Activated CD4-positive, alpha-beta T cell treated with anti-CD3 and anti-CD28 coated beads, Interleukin-2, amount 10 ng/mL, durations not matched to agents 7 days and 5 days (primary cell): ENCODE data around the gene RHBDL1. TPM values are rescaled to one million over a fixed set of nuclear protein-coding genes. Genes with fewer than 3 reads are reported as not detected.

ENCODE experiments used
- CTCF ChIA-PET: fragments of 350-600 bp; sonication (Branson Sonifier 250); formaldehyde crosslinking; loops from one replicate; lab custom pipeline; 2021; ENCODE audit warnings: antibody characterized with exemption; lab: Charles Lee
- POLR2A ChIA-PET: fragments of 350-600 bp; sonication (Branson Sonifier 250); formaldehyde crosslinking; loops from one replicate; lab custom pipeline; 2021; ENCODE audit warnings: antibody characterized with exemption; lab: Charles Lee
- DNase-seq: peaks from one replicate; pipeline ENCODE4 v3.0.0-alpha.2; 2020
- H3K27ac Mint-ChIP-seq: one replicate; pipeline ENCODE4 v1.8.0; 2021; ENCODE audit warnings: mild to moderate bottlenecking, moderate library complexity, mixed read lengths
- H3K27me3 Mint-ChIP-seq: one replicate; pipeline ENCODE4 v1.8.0; 2021; ENCODE audit warnings: mixed read lengths
- H3K36me3 Mint-ChIP-seq: one replicate; pipeline ENCODE4 v1.8.0; 2021; ENCODE audit warnings: low read depth, mixed read lengths
- H3K4me1 Mint-ChIP-seq: one replicate; pipeline ENCODE4 v1.8.0; 2021; ENCODE audit warnings: mixed read lengths
- H3K4me3 Mint-ChIP-seq: one replicate; pipeline ENCODE4 v1.8.0; 2021; ENCODE audit warnings: mild to moderate bottlenecking, moderate library complexity, mixed read lengths
- H3K9me3 Mint-ChIP-seq: one replicate; pipeline ENCODE4 v1.8.0; 2021; ENCODE audit warnings: mixed read lengths
- total RNA-seq, 2 experiments: library from RNA; stranded (reverse); gene quantifications; one replicate each; pipeline ENCODE4 v1.2.3, GENCODE V29; 2021

RHBDL1 gene
- total RNA-seq, 2 experiments from 2014 or later, result 1.5 to 1.7 TPM

DNA sequence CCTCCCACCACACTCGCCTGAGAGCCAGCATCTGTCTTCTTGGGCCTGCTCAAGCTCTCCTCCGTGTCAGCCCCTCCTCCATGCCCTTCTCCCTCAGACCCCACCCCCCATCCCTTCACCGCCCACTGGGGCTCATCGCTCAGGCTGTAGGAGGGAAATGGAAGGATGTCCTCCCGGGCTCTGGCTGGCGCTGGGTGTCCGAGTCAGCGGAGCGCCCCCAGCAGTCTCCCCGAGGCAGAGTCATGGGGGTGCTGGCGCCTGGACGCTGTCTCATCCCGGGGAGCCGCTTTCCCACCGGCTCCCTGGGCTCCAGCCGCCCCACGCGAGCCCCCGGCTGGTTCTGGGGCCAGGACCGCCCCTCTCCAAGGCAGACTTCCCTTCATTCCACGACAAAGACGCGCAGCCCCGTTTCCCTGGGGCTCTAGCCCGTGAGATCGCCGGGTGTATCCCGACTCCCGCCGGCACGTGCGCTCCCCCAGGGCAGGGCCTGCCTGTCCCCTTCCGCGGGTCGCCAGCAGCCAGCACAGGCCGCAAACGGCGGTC is 45.0 kb downstream of the RHBDL1 start:
- Mint-ChIP-seq H3K27me3 (peaks cover 10% of the 10 kb centered on the region), H3K4me3 (peak overlapping the region; percentile 68), H3K4me1 (peaks cover 14% of the 10 kb centered on the region), H3K9me3 (no peaks in the 10 kb centered on the region), H3K27ac (peak overlapping the region; percentile 76), H3K36me3 (no peaks in the 10 kb centered on the region)
- ChIA-PET CTCF (interaction anchor here (0.6 to 2.2 kb wide), 7 partner anchors 8 to 896 kb away, joined by 3 to 9 read pairs (median 5); partner anchors contain the start of genes CHTF18, CIAO3 and RPUSD1), POLR2A (interaction anchor here (1.0 kb wide), 1 partner anchor 84 kb away, joined by 3 read pairs; the partner anchor contains the start of gene METTL26)
- DNase-seq, result peak; percentile 39

DNA sequence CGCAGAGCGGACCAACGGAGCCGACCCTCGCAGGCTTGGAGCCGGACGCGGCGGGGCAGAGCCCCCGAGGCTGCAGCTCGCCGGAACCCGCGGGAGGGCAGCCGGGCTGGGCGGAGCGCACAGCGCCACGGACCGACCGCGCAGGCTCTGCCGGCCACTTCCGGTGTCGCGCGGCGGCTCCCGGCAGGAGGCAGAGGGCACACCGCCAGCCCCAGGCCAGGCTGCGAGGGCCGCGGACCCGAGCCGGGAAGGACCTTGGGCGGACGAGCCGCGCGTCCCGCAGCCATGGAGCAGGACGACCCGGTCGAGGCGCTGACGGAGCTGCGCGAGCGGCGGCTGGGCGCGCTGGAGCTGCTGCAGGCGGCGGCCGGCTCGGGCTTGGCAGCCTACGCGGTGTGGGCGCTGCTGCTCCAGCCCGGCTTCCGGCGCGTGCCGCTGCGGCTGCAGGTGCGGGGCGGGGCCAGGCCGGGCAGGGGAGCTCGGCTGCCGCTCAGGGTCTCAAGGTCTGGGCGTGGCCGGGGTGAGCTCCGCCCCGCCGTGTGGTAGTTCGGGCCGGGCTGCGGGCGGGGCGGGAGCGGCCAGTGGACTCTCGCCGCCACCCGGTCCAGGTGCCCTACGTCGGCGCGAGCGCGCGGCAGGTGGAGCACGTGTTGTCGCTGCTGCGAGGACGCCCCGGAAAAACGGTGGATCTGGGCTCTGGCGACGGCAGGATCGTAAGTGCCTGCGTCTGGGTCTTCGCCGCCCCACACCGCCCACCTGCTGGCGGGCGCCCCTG is 45.7 kb downstream of the RHBDL1 start, which contains the start of gene ANTKMT:
Gene ANTKMT (plus strand): TSS at position 157 of the 775 bp plus-strand sequence. CDS start 129 bp downstream, at position 286.
- peaks cover 6% of the 10 kb centered on the region for H3K27me3 Mint-ChIP-seq
- peaks cover 14% of the 10 kb centered on the region for H3K4me1 Mint-ChIP-seq
- H3K9me3 Mint-ChIP-seq, result no peaks in the 10 kb centered on the region
- H3K36me3 Mint-ChIP-seq, result no peaks in the 10 kb centered on the region
- peak within 1 kb of the TSS; percentile 68 for H3K4me3 Mint-ChIP-seq
- DNase-seq, result peak; percentile 68
- H3K27ac Mint-ChIP-seq, result peak within 1 kb of the TSS; percentile 76
- CTCF ChIA-PET, result interaction anchor here (0.6 to 2.2 kb wide), 7 partner anchors 9 to 895 kb away, joined by 3 to 9 read pairs (median 4); partner anchors contain the start of genes CHTF18, CIAO3 and RPUSD1
- POLR2A ChIA-PET, result interaction anchor here (0.8 to 1.1 kb wide), 3 partner anchors 26 to 85 kb away, joined by 3 to 4 read pairs (median 3); partner anchors contain the start of gene METTL26

DNA sequence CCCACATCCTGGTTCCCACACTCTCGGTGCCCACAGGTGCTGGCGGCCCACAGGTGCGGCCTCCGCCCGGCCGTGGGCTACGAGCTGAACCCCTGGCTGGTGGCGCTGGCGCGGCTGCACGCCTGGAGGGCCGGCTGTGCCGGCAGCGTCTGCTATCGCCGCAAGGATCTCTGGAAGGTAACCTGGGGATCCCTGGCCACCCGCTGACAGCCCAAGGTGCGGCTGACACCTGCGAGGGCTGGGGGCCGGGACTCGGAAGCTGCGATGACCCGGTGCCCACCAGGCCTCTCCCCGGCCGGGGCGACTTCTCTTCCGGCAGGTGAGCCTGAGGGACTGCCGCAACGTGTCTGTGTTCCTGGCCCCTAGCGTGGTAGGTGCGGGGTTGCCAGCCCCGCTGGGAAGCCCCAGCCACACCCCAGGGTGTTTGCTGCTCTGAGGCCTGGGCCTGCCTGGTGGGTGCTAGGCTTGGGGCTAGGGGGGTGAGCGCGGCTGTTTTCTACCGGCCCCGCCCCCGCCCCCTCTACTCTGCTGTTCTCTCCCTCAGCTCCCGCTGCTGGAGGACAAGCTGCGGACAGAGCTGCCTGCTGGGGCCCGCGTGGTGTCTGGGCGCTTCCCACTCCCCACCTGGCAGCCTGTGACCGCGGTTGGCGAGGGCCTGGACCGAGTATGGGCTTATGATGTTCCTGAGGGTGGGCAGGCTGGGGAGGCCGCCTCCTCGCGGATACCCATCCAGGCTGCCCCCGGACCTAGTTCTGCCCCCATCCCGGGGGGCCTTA is 46.5 kb downstream of the RHBDL1 start:
- Mint-ChIP-seq H3K4me3 (peak overlapping the region; percentile 32), H3K4me1 (peaks cover 12% of the 10 kb centered on the region), H3K27me3 (peaks cover 2% of the 10 kb centered on the region), H3K36me3 (no peaks in the 10 kb centered on the region), H3K27ac (no peak overlapping the region), H3K9me3 (no peaks in the 10 kb centered on the region)
- DNase-seq, result no peak
- ChIA-PET CTCF (interaction anchor here (0.7 to 2.2 kb wide), 8 partner anchors 8 to 66 kb away, joined by 3 to 9 read pairs (median 4); partner anchors contain the start of genes CHTF18, CIAO3 and RPUSD1), POLR2A (interaction anchor here (0.5 to 1.1 kb wide), 3 partner anchors 27 to 1328 kb away, joined by 3 to 6 read pairs (median 4); no protein-coding TSS in a partner anchor)

DNA sequence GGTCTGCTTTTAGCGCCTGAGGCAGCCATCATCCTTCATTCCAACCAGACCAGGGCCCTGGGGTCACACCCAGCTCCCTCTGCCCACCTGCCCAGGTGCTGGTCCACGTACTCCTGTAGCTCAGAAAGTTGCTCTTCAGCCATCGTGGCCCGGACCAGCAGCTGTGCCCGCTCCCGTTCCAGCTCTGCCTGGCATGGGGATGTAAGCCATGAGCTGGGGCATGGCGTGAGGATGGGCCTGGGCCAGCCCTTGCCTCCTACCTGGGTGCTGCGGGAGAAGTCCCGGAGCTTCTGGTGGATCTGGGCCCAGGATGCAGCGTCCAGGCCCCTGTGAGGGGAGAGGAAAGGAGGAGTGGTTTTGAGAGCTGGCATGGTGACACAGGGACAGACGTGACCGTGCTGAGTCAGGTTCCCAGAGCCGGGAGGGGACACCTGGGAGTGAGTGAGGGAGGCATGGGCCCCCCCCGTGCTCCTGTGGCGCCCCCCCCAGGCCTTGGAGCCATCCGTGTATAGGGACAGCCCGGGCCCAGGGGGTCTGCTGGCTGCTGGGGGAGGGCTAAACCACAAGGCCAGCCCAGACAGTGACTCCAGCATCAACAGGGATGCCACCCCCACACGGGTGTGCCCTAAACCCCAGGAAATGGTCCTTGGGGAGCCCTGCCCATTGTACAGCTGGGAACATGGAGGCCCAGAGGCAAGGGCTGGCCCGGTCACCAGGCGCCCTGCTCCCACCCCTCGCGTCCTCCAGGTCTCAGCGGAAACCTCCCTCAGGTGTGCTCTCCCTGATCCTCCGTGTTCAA is 47.6 kb downstream of the RHBDL1 start:
- no peak for DNase-seq
- POLR2A ChIA-PET, result no interaction called here
- H3K4me3 Mint-ChIP-seq, result no peak overlapping the region
- H3K27me3 Mint-ChIP-seq, result peaks cover 2% of the 10 kb centered on the region
- no peaks in the 10 kb centered on the region for H3K9me3 Mint-ChIP-seq
- peaks cover 12% of the 10 kb centered on the region for H3K4me1 Mint-ChIP-seq
- H3K36me3 Mint-ChIP-seq, result no peaks in the 10 kb centered on the region
- CTCF ChIA-PET, result interaction anchor here (0.7 to 2.1 kb wide), 3 partner anchors 9 to 28 kb away, joined by 3 to 8 read pairs (median 4); partner anchors contain the start of gene CIAO3
- peak overlapping the region; percentile 19 for H3K27ac Mint-ChIP-seq

DNA sequence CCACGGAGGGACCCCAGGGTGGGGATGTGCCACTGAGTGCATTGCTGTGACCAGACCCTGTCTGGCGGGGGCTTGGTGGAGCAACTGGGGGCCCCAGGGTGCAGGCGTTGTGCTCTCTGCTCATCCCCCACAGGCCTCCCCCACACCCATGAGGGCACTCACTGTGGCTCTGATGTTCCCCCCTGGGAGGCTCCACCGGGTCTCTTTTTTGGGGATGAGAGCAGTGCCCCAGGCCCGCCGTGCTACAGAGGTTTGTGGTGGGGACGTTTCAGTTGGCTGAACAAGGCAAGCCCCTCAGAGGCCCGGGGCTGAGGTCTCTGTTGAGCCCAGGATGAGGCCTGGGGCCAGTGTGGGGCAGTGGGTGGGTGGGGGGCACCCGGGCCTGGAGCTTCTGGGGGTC is 48.2 kb downstream of the RHBDL1 start:
- no peaks in the 10 kb centered on the region for H3K9me3 Mint-ChIP-seq
- POLR2A ChIA-PET, result no interaction called here
- CTCF ChIA-PET, result interaction anchor here (0.5 to 2.1 kb wide), 5 partner anchors 12 to 27 kb away, joined by 3 to 8 read pairs (median 4); partner anchors contain the start of gene CIAO3
- peaks cover 12% of the 10 kb centered on the region for H3K4me1 Mint-ChIP-seq
- no peak overlapping the region for H3K27ac Mint-ChIP-seq
- no peak for DNase-seq
- no peaks in the 10 kb centered on the region for H3K36me3 Mint-ChIP-seq
- no peak overlapping the region for H3K4me3 Mint-ChIP-seq
- peaks cover 1% of the 10 kb centered on the region for H3K27me3 Mint-ChIP-seq

DNA sequence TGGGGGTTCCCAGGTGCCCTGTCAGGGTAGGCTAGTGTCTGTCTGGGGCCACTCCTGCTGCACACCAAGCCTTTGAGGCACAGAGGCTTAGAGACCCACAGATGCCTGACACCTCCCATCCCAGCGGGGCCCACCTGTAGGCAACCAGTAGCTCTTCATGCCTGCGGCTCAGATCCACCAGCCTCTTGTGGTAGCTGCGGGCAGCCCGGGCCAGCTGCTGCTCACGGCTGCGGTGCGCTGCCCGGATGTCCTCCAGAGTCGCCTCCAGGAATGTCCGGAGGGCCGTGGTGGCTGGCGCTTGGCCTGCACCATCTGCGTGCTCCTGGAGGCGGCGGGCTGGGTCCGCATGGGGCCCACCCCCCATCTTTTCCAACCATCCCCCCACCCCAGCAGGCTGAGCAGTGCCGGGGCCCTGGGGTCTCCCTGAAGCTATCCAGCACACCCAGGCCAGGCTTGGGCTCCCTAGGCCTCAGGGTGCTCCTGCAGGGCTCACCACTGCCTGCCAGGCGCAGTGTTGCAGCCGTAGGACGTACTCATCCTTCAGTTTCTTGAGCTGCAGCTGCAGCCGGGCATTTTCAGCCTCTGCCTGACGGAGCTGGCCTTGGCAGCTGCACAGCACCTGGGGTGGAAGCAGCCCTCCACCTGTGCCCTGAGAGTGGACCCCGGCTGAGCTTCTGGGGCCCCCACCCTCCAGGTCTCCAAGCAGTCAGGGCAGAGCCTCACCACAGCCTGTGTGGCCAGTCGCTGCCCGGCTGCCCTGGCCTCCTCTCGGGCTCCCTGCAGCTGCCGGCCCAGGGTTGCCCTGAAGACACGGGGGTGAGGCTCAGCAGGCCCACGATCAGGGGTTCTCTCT is 48.9 kb downstream of the RHBDL1 start:
- Mint-ChIP-seq H3K27ac (no peak overlapping the region), H3K9me3 (no peaks in the 10 kb centered on the region), H3K27me3 (no peaks in the 10 kb centered on the region), H3K4me1 (peaks cover 12% of the 10 kb centered on the region), H3K4me3 (no peak overlapping the region), H3K36me3 (no peaks in the 10 kb centered on the region)
- CTCF ChIA-PET, result interaction anchor here (0.5 to 2.3 kb wide), 7 partner anchors 12 to 268 kb away, joined by 3 to 14 read pairs (median 4); partner anchors contain the start of gene CIAO3
- POLR2A ChIA-PET, result no interaction called here
- no peak for DNase-seq

DNA sequence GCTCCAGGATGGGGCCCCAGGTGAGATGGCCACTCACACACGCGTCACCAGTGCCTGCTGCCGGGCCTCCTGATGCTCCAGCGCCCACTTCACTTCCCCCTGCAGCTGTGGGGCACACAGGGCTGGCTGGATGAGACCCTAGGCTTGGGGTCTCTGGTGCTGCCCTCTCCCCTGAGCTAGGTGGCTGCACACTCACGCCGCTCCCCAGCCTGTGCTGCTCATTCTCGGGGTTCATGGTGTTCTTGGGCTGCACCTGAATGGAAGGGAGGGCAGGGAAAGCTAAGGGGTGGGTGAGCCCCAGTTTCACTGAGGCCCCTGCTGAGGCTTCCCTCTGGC is 49.5 kb downstream of the RHBDL1 start:
- DNase-seq, result no peak
- POLR2A ChIA-PET, result no interaction called here
- Mint-ChIP-seq H3K4me1 (peaks cover 9% of the 10 kb centered on the region), H3K9me3 (no peaks in the 10 kb centered on the region), H3K27ac (no peak overlapping the region), H3K36me3 (no peaks in the 10 kb centered on the region), H3K4me3 (no peak overlapping the region), H3K27me3 (no peaks in the 10 kb centered on the region)
- CTCF ChIA-PET, result interaction anchor here (0.5 to 2.3 kb wide), 4 partner anchors 12 to 268 kb away, joined by 3 to 14 read pairs (median 6); partner anchors contain the start of gene CIAO3

DNA sequence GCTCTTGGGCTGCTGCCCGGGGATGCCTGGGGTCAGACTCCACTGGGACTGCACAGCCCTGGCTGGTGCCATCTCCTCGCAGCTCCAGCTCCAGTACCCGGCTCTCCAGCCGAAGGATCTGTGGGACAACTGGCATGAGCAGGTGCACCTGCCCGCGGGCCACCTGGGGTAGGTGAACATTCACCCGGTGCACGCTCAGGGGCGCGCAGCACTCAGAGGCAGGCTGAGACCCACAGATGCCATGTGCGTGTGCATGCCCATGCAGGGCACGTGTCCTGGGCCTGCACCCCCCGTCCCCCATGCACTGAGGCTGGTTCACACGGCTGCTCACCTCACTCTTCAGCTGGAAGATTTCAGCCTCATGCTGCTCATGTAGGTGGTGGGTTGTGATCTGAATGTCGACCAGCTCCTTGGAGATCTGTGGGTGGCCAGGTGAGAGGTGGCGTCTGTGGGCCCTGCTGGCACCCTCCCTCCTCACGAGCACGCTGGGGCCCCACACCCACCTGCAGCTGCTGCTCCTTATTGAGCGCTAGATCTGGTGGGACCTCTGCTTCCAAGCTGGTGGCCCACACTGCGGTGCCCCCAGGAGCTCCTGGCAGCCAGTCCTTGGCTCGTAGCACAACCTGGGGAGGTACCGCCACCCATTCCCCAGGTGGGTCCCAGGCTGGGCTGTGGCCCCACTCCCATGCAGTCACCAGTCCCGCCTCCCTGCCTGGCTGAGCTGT is 50.2 kb downstream of the RHBDL1 start:
- no peaks in the 10 kb centered on the region for H3K27me3 Mint-ChIP-seq
- H3K36me3 Mint-ChIP-seq, result no peaks in the 10 kb centered on the region
- ChIA-PET CTCF (interaction anchor here (1.2 to 2.6 kb wide), 6 partner anchors 10 to 60 kb away, joined by 3 to 14 read pairs (median 8); partner anchors contain the start of gene CIAO3), POLR2A (no interaction called here)
- H3K9me3 Mint-ChIP-seq, result no peaks in the 10 kb centered on the region
- peaks cover 3% of the 10 kb centered on the region for H3K4me1 Mint-ChIP-seq
- no peak for DNase-seq
- H3K4me3 Mint-ChIP-seq, result no peak overlapping the region
- H3K27ac Mint-ChIP-seq, result no peak overlapping the region

DNA sequence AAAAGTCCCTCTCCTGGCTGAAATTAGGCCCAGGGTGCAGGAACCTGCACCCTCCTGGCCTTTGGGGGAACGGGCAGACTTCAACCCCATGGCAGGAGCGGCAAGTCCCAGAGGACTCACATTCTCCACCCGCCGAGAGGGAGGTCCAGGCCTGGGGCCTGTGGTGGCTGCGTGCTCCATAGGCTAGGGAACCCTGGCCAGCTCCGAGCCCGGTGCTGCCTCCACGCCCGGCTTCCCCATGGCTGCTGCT is 50.6 kb downstream of the RHBDL1 start:
- no peak for DNase-seq
- CTCF ChIA-PET, result interaction anchor here (1.2 to 2.6 kb wide), 6 partner anchors 10 to 59 kb away, joined by 3 to 14 read pairs (median 8); partner anchors contain the start of gene CIAO3
- Mint-ChIP-seq H3K9me3 (no peaks in the 10 kb centered on the region), H3K27ac (no peak overlapping the region), H3K4me3 (peak overlapping the region; percentile 70), H3K27me3 (no peaks in the 10 kb centered on the region), H3K4me1 (peaks cover 3% of the 10 kb centered on the region), H3K36me3 (no peaks in the 10 kb centered on the region)
- POLR2A ChIA-PET, result no interaction called here

DNA sequence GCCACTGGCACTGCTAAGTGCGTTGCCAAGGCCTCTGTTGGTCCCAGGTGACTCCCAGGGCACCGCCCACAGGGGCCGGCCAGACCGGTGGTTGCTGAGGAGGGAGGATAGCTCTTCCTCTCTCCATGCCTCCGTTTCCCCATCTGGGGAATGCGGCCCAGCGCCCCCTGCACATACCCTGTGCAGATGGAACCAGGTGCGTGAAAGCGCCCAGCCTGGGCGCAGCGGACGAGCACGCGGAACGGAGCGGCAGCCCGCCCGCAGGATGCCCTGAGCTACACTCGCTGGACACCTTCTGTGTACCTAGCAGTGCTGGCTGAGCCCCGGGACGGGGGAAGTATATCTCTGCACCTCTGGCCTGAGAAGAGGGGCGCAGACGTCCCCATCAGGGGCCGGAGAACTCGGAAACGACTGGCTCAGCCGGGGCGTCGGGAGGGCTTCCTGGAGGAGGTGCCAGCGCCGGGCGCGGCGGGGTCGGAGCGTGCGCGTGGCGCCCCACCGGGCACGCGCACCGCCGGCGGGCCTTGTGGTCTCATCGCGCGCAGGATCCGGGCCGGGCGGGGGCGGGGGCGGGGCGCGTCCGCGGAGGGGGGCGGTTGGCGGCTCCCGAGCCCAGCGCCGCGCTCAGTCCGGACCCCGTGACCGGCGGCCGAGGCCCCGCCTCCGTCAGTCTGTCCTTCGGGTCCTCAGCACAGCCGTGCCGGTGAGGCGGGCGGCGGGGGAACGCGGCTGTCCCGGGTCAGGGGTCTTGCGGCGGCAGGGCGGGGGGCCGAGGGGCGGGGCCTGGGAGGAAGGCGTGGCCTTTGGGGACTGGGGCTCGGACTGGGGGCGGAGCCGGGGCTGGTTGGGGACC is 51.2 kb downstream of the RHBDL1 start, which contains the start of the genes CCDC78 and HAGHL:
Gene CCDC78 (minus strand): TSS at position 6 of the 853 bp plus-strand sequence. CDS start 76 bp downstream, outside the sequence.
Gene HAGHL (plus strand): TSS at position 669 of the 853 bp plus-strand sequence. CDS start 404 bp downstream, outside the sequence.
- POLR2A ChIA-PET, result no interaction called here
- H3K36me3 Mint-ChIP-seq, result no peaks in the 10 kb centered on the region
- H3K27me3 Mint-ChIP-seq, result no peaks in the 10 kb centered on the region
- peak within 1 kb of the TSS; percentile 70 for H3K4me3 Mint-ChIP-seq
- DNase-seq, result peak; percentile 52
- no peaks in the 10 kb centered on the region for H3K9me3 Mint-ChIP-seq
- peak within 1 kb of the TSS; percentile 19 for H3K27ac Mint-ChIP-seq
- CTCF ChIA-PET, result interaction anchor here (0.9 to 2.6 kb wide), 6 partner anchors 9 to 59 kb away, joined by 3 to 14 read pairs (median 8); partner anchors contain the start of gene CIAO3
- H3K4me1 Mint-ChIP-seq, result peaks cover 3% of the 10 kb centered on the region
